Prostate gland (tissue), 2 donors: ENCODE measurements around the gene TM4SF18. TPM values are rescaled to one million over a fixed set of nuclear protein-coding genes. Genes with fewer than 3 reads are reported as not detected.

ENCODE experiments used
- DNase-seq: peaks from one replicate; pipeline ENCODE4 v3.0.0-alpha.2; 2019; ENCODE audit warnings: low spot score
- H3K27ac ChIP-seq, 2 donors: fragments of 200-600 bp; sonication (generic); 2 replicates each; pipeline ENCODE4 v1.5.1; 2017 to 2019
- H3K27me3 ChIP-seq: fragments of 200-600 bp; sonication (generic); replicated peaks from 2 replicates; pipeline ENCODE4 v1.5.1; 2019; ENCODE audit not compliant: insufficient read depth
- H3K36me3 ChIP-seq, 2 donors: fragments of 200-600 bp; sonication (generic); 1 replicate in 1 of 2; 2 replicates in 1 of 2; pipeline versions ENCODE4 v1.5.1 to v1.8.1; 2017 to 2019
- H3K4me1 ChIP-seq: fragments of 200-600 bp; sonication (generic); replicated peaks from 2 replicates; pipeline ENCODE4 v1.5.1; 2019
- H3K4me3 ChIP-seq, 2 donors: fragments of 200-600 bp; sonication (generic); 2 replicates each; pipeline ENCODE4 v1.5.1; 2017 to 2019
- H3K9me3 ChIP-seq: fragments of 200-600 bp; sonication (generic); 2 replicates; pipeline ENCODE4 v1.5.1; 2017
- CTCF ChIP-seq, 4 experiments: fragments of 200-600 bp in 2 of 4; fragments of 450-650 bp in 2 of 4; sonication (generic) in 2 of 4; IDR thresholded peaks; 1 replicate in 3 of 4; 2 replicates in 1 of 4; pipeline ENCODE4 v1.5.1; 2016 to 2019; ENCODE audit warnings: antibody characterized with exemption in 4 of 4, mild to moderate bottlenecking in 2 of 4, moderate library complexity in 2 of 4
- POLR2A ChIP-seq: fragments of 450-650 bp; IDR thresholded peaks from one replicate; pipeline ENCODE4 v1.6.1; 2016; ENCODE audit warnings: antibody characterized with exemption, mild to moderate bottlenecking
- POLR2AphosphoS5 ChIP-seq: sonication (generic); formaldehyde crosslinking; IDR thresholded peaks from one replicate; pipeline ENCODE4 v1.6.1; 2017; ENCODE audit warnings: antibody characterized with exemption
- WGBS: methylation state at CpG from one replicate; pipeline ENCODE4 v1.1.5; 2018; 5-methylcytosine and 5-hydroxymethylcytosine counted together
- intact Hi-C: fragments of 100-400 bp; cut with DNase I; formaldehyde crosslinking; loops from one replicate; pipeline ENCODE4 v1.14.2; 2022
- total RNA-seq, 2 donors: library from RNA; depleted of rRNA; stranded (reverse); fragments of >200 nt; gene quantifications; one replicate each; pipeline ENCODE4 v1.1.0, GENCODE V29; 2016

Gene TM4SF18
- total RNA-seq, 2 donors from 2014 or later = 4.3 to 4.9 TPM

- Histone ChIP-seq H3K36me3 (no peaks in the 10 kb centered on the region), H3K4me1 (peaks cover 6% of the 10 kb centered on the region), H3K27me3 (no peaks in the 10 kb centered on the region), H3K9me3 (no peaks in the 10 kb centered on the region), H3K4me3 (no peak overlapping the region), H3K27ac (peak overlapping the region; percentile 77 to 81)
- intact Hi-C loops = loop anchor here (10.0 kb wide), 2 partner anchors 206 to 414 kb away; partner anchors contain the start of gene CPA3
- WGBS = 21% methylated on average over 2 of the region's 2 CpGs
- TF ChIP-seq POLR2A (no peak), POLR2AphosphoS5 (peak; percentile 38), CTCF (IDR thresholded peaks at IDR 0.05) (no peak)
- no peak for DNase-seq
These were observed 54.5 kb downstream of the TM4SF18 start for GRCh38 chr3:149278911-149279310.

- no peak overlapping the region for H3K4me3 ChIP-seq
- no peaks in the 10 kb centered on the region for H3K27me3 ChIP-seq
- peak; percentile 37 for DNase-seq
- H3K27ac ChIP-seq = peak overlapping the region; percentile 77 to 81
- WGBS = 43% methylated on average over 3 of the region's 3 CpGs
- peak; percentile 60 for TF ChIP-seq POLR2AphosphoS5
- TF ChIP-seq CTCF (IDR thresholded peaks at IDR 0.05) = no peak
- TF ChIP-seq POLR2A = no peak
- H3K9me3 ChIP-seq = no peaks in the 10 kb centered on the region
- intact Hi-C loops = loop anchor here (10.0 kb wide), 2 partner anchors 207 to 413 kb away; partner anchors contain the start of gene CPA3
- peaks cover 6% of the 10 kb centered on the region for H3K4me1 ChIP-seq
- no peaks in the 10 kb centered on the region for H3K36me3 ChIP-seq
These were observed 56.1 kb downstream of the TM4SF18 start for GRCh38 chr3:149277331-149277813.

- no peak overlapping the region for H3K4me3 ChIP-seq
- no peaks in the 10 kb centered on the region for H3K36me3 ChIP-seq
- intact Hi-C loops = loop anchor here (10.0 kb wide), 2 partner anchors 208 to 412 kb away; partner anchors contain the start of gene CPA3
- WGBS = 89% methylated on average over 3 of the region's 3 CpGs
- H3K27ac ChIP-seq = peak overlapping the region; percentile 77 to 81
- DNase-seq = no peak
- no peak for TF ChIP-seq POLR2AphosphoS5
- no peak for TF ChIP-seq POLR2A
- no peak for TF ChIP-seq CTCF (IDR thresholded peaks at IDR 0.05)
- H3K27me3 ChIP-seq = no peaks in the 10 kb centered on the region
- peaks cover 4% of the 10 kb centered on the region for H3K4me1 ChIP-seq
- no peaks in the 10 kb centered on the region for H3K9me3 ChIP-seq
These were observed 56.8 kb downstream of the TM4SF18 start for GRCh38 chr3:149276619-149277018.

- intact Hi-C loops = loop anchor here (2.0 to 10.0 kb wide), 4 partner anchors 153 to 409 kb away; partner anchors contain the start of gene CPA3
- peaks cover 4% of the 10 kb centered on the region for H3K4me1 ChIP-seq
- 65% methylated on average over 3 of the region's 3 CpGs for WGBS
- no peak overlapping the region for H3K4me3 ChIP-seq
- DNase-seq = no peak
- H3K9me3 ChIP-seq = no peaks in the 10 kb centered on the region
- TF ChIP-seq POLR2A = no peak
- TF ChIP-seq CTCF (IDR thresholded peaks at IDR 0.05) = no peak
- no peak overlapping the region for H3K27ac ChIP-seq
- no peaks in the 10 kb centered on the region for H3K36me3 ChIP-seq
- H3K27me3 ChIP-seq = no peaks in the 10 kb centered on the region
These were observed 59.2 kb downstream of the TM4SF18 start for GRCh38 chr3:149274220-149274619.
